SU-DHL-6 (cell line): ENCODE results near the gene PFKFB2.

Source experiments
- EZH2phosphoT487 ChIP-seq: fragments of 200-600 bp; sonication (generic), shearing (Covaris generic); conservative IDR thresholded peaks from 2 replicates; pipeline ENCODE4 v1.6.1; 2018; ENCODE audit warnings: mild to moderate bottlenecking, antibody characterized with exemption, low read length, moderate library complexity, mixed read lengths
- TF ChIP-seq, protein P1 (sequence below): fragments of 200-600 bp; sonication (generic); IDR thresholded peaks from one replicate; pipeline ENCODE4 v1.5.1; 2017; ENCODE audit warnings: antibody characterized with exemption, mild to moderate bottlenecking, low read length, moderate library complexity; ENCODE audit not compliant: insufficient read depth, poor library complexity, severe bottlenecking

DNA sequence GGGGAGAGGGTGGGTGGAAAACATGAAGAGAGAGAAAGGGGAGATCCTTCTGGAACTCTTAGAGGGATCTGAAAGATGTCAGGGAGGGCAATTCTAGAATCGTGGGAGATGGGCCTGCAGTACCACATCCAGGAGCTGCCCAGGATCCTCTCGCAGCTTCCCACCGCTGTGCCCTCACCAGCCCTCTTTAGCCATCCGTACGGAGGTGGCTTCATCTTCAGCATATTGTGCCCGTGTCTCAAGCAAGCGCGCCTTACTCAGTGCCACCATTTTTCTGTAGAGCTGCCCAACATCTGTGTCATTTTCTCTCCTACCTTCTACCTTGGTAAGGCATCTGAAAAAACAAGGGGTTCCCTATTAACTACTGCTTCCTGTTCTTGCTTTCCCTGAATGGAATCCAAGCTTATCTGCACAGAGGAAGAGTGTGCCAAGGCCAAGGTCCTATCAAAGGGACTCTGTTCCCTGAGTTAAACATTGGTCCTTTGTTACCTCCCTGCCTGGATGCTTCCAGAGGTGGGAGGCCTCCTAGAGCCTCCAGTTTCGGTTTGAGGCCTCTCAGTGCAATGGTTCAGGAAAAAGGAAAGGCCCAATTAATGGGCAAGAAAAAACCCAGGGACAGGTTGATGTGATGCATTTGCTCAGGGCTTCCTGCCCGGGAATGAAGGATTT lies 43.8 kb upstream of the PFKFB2 start:
- TF ChIP-seq, protein P1, sequence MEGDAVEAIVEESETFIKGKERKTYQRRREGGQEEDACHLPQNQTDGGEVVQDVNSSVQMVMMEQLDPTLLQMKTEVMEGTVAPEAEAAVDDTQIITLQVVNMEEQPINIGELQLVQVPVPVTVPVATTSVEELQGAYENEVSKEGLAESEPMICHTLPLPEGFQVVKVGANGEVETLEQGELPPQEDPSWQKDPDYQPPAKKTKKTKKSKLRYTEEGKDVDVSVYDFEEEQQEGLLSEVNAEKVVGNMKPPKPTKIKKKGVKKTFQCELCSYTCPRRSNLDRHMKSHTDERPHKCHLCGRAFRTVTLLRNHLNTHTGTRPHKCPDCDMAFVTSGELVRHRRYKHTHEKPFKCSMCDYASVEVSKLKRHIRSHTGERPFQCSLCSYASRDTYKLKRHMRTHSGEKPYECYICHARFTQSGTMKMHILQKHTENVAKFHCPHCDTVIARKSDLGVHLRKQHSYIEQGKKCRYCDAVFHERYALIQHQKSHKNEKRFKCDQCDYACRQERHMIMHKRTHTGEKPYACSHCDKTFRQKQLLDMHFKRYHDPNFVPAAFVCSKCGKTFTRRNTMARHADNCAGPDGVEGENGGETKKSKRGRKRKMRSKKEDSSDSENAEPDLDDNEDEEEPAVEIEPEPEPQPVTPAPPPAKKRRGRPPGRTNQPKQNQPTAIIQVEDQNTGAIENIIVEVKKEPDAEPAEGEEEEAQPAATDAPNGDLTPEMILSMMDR = no peak
- TF ChIP-seq EZH2phosphoT487 = no peak
